ENCODE measurements around the gene SLC4A5. TPM values are rescaled to one million over a fixed set of nuclear protein-coding genes. Genes with fewer than 3 reads are reported as not detected.
A peak's percentile ranks its signal among the peaks of the same experiment; 100 is the strongest.

SLC4A5 gene
- total RNA-seq, 3 donors from 2014 or later, result 2.1 to 9.2 (median 6.2) TPM

- Histone ChIP-seq H3K9me3 (no peaks in the 10 kb centered on the region), H3K4me1 (no peaks in the 10 kb centered on the region), H3K27ac (no peak overlapping the region), H3K27me3 (no peaks in the 10 kb centered on the region), H3K4me3 (no peak overlapping the region), H3K36me3 (no peaks in the 10 kb centered on the region)
- intact Hi-C loops (cut with DNase I; ENCODE audit: low total_unique reads), result no loop called here
- no peak for DNase-seq (ENCODE audit: low spot score in 2 of 2)
- no peak for TF ChIP-seq POLR2A (IDR thresholded peaks at IDR 0.05)
- TF ChIP-seq, protein P1, sequence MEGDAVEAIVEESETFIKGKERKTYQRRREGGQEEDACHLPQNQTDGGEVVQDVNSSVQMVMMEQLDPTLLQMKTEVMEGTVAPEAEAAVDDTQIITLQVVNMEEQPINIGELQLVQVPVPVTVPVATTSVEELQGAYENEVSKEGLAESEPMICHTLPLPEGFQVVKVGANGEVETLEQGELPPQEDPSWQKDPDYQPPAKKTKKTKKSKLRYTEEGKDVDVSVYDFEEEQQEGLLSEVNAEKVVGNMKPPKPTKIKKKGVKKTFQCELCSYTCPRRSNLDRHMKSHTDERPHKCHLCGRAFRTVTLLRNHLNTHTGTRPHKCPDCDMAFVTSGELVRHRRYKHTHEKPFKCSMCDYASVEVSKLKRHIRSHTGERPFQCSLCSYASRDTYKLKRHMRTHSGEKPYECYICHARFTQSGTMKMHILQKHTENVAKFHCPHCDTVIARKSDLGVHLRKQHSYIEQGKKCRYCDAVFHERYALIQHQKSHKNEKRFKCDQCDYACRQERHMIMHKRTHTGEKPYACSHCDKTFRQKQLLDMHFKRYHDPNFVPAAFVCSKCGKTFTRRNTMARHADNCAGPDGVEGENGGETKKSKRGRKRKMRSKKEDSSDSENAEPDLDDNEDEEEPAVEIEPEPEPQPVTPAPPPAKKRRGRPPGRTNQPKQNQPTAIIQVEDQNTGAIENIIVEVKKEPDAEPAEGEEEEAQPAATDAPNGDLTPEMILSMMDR (IDR thresholded peaks at IDR 0.05), result peak; percentile 12 to 37 (median 18)
- TF ChIP-seq POLR2AphosphoS5 (IDR thresholded peaks at IDR 0.05), result no peak
These were observed 76.1 kb downstream of the SLC4A5 start for GRCh38 chr2:74267068-74267467.

DNA sequence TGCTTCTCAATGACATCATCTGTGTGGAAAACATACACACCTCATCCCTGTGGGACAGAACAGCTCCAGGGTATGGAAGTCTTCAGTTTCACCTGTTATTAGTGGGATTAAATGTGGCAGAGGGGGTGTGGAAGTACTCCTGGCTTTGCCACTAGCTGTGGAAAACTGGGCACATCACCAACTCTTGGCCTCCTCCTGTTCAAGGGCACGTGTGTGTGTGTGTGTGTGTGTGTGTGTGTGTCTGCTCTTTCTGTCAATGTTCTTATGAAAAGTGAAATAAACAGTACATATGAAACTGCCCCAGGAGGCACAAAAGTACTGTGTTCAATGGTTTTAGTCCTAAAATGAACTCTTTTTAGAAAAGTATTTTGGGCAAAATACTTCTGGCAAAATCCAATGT lies 78.9 kb downstream of the SLC4A5 start:
- no peak overlapping the region for H3K4me3 ChIP-seq
- peaks cover 0 to under 1% of the 10 kb centered on the region in 2 donors for H3K27me3 ChIP-seq
- no peak overlapping the region for H3K27ac ChIP-seq
- H3K9me3 ChIP-seq, result no peaks in the 10 kb centered on the region
- no peak for TF ChIP-seq POLR2AphosphoS5 (IDR thresholded peaks at IDR 0.05)
- no peak for TF ChIP-seq POLR2A (IDR thresholded peaks at IDR 0.05)
- TF ChIP-seq, protein P1 (IDR thresholded peaks at IDR 0.05), result no peak
- no peak for DNase-seq (ENCODE audit: low spot score in 2 of 2)
- no peaks in the 10 kb centered on the region for H3K36me3 ChIP-seq
- no peaks in the 10 kb centered on the region for H3K4me1 ChIP-seq
- intact Hi-C loops (cut with DNase I; ENCODE audit: low total_unique reads), result no loop called here

- DNase-seq (ENCODE audit: low spot score in 2 of 2), result no peak
- H3K9me3 ChIP-seq, result no peaks in the 10 kb centered on the region
- intact Hi-C loops (cut with DNase I; ENCODE audit: low total_unique reads), result no loop called here
- H3K4me3 ChIP-seq, result no peak overlapping the region
- no peaks in the 10 kb centered on the region for H3K4me1 ChIP-seq
- TF ChIP-seq, protein P1 (IDR thresholded peaks at IDR 0.05), result no peak
- TF ChIP-seq POLR2A (IDR thresholded peaks at IDR 0.05) (no peak), POLR2AphosphoS5 (IDR thresholded peaks at IDR 0.05) (no peak)
- H3K27me3 ChIP-seq, result peaks cover 0 to 2% of the 10 kb centered on the region in 2 donors
- H3K27ac ChIP-seq, result no peak overlapping the region
- no peaks in the 10 kb centered on the region for H3K36me3 ChIP-seq
These were observed 80.5 kb downstream of the SLC4A5 start for GRCh38 chr2:74262681-74263080.

- no peaks in the 10 kb centered on the region for H3K9me3 ChIP-seq
- intact Hi-C loops (cut with DNase I; ENCODE audit: low total_unique reads), result no loop called here
- H3K4me3 ChIP-seq, result no peak overlapping the region
- TF ChIP-seq POLR2AphosphoS5 (IDR thresholded peaks at IDR 0.05), result no peak
- no peak for TF ChIP-seq POLR2A (IDR thresholded peaks at IDR 0.05)
- TF ChIP-seq, protein P1 (IDR thresholded peaks at IDR 0.05), result peak in 2 of 3 donors; percentile 24 to 37
- peaks cover 0 to 2% of the 10 kb centered on the region in 2 donors for H3K27me3 ChIP-seq
- no peaks in the 10 kb centered on the region for H3K36me3 ChIP-seq
- H3K27ac ChIP-seq, result no peak overlapping the region
- peak in 1 of 2 donors; percentile 28 for DNase-seq (ENCODE audit: low spot score in 2 of 2)
- no peaks in the 10 kb centered on the region for H3K4me1 ChIP-seq
These were observed 81.9 kb downstream of the SLC4A5 start for GRCh38 chr2:74261204-74261864.

GRCh38 chr2:74260495-74260894 lies 82.7 kb downstream of the SLC4A5 start:
- no peak overlapping the region for H3K4me3 ChIP-seq
- no peaks in the 10 kb centered on the region for H3K4me1 ChIP-seq
- intact Hi-C loops (cut with DNase I; ENCODE audit: low total_unique reads), result no loop called here
- no peak for DNase-seq (ENCODE audit: low spot score in 2 of 2)
- peaks cover 0 to 2% of the 10 kb centered on the region in 2 donors for H3K27me3 ChIP-seq
- H3K36me3 ChIP-seq, result no peaks in the 10 kb centered on the region
- no peak overlapping the region for H3K27ac ChIP-seq
- H3K9me3 ChIP-seq, result no peaks in the 10 kb centered on the region
- TF ChIP-seq POLR2AphosphoS5 (IDR thresholded peaks at IDR 0.05), result no peak
- TF ChIP-seq, protein P1 (IDR thresholded peaks at IDR 0.05), result no peak
